GM18868 (cell line): ENCODE results near the gene NOS1.
"Not testable (repeated sequence)": the region's sequence is repeated elsewhere in the genome, so short reads cannot be mapped to it uniquely, and the experiment has no call there.

Source experiments
- ATAC-seq: cut with Tn5 transposase; IDR thresholded peaks from one replicate; pipeline ENCODE4 v1.9.1; 2021; ENCODE audit warnings: mild to moderate bottlenecking, moderate library complexity; ENCODE audit not compliant: unreplicated experiment

Gene NOS1

DNA sequence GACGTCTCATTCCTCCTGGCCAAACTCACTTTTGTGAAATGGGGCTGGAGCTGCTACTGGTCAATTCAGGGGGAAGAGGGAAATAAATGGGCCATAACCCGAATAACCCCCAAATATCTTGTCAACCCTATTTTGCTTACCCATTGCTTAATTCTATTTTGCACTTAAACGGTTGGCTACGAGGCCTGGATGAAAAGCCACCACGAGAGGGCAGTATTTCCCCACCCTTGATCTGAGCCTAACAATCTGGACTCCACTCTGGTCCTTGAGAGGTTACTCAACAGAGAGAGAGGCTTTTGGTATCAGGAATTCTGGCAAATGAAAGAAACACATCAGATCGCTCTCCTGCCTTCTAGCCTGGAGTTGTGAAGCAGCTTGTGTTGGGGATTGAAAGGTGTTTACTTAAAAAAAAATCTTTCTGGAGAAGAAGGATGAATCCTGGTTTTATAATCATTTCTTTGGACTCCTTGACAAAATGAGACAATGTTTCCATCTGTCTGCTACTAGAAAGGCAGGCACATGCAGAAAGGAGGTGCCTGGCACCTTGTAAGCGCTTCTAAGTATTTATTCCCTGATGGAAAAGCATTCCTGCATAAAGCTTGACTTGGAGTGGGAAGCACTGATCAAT, 148.7 kb downstream of the NOS1 start:
- ATAC-seq = peak; percentile 59

DNA sequence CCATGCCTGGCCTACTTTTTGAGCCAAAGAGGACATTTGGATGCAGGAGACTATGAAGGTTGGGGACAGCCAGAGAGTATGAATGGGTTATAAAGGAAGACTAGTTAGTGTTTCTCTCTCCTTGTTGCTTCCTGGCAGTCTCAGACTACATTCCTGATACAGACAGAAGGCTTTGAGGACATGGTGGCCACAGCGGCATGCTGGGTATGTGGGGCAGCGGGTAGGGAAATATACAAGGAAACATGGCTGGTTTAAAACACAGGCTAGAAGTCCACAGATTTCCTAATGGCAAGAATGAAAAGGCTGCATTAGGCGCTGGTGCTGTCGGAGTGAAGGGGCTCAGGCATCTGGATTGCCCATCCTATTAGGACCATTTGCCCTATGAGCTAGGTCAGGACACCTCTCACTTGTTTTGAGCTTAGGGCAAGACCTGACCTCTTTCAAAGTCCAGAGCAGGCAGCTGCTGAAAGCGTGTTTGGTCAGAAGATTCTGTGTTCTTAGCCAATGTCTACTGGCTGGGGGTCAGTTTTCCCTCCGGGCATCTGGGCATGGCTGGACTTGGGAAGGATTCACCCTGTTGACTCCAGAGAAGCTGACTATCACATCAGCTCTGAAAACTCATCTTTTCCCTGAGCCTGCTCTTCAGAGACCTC, 151.0 kb downstream of the NOS1 start:
- no peak for ATAC-seq

DNA sequence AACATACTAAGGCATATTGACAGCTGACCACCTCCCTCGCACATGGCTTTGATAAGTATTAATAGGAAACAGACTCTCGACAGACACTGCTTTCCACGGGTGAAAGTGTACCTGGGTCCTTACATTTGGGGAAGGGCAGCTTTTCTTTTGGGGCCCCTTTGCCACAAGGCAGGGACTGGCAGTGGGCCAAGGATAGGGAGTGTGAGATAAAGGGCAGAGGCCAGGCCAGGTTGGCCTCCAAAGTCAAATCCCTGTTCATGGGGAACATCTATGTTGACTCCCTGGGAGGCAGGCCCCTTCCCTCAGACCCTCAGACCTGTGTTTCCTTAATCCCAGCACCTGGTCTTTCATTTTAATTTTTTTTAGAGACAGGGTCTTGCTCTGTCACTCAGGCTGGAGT, 151.8 kb downstream of the NOS1 start:
- ATAC-seq = no peak

DNA sequence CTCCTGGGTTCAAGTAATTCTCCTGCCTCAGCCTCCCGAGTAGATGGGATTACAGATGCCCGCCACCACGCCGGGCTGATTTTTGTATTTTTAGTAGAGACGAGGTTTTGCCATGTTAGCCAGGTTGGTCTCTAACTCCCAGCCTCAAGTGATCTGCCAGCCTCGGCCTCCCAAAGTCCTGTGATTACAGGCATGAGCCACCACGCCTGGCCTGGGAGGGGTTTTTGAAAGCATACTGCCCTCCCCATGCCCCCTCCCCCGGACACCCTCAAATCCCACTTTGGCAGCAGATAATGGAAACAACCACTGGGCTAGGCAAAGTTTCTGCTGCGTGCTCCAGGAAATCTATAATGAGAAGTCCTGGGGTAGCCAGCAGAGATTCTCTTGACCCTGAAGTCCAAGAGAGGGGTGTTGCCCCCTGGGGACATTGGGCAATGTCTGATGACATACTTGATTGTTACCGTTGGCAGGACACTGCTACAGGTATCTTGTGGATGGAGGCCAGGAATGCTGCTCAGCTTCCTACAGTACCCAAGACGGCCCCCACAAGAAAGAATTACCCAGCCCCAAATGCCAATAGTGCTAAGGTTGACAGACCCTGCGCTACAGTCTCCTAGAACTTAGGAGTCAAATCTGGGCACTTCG, 152.5 kb downstream of the NOS1 start:
- ATAC-seq = no peak

DNA sequence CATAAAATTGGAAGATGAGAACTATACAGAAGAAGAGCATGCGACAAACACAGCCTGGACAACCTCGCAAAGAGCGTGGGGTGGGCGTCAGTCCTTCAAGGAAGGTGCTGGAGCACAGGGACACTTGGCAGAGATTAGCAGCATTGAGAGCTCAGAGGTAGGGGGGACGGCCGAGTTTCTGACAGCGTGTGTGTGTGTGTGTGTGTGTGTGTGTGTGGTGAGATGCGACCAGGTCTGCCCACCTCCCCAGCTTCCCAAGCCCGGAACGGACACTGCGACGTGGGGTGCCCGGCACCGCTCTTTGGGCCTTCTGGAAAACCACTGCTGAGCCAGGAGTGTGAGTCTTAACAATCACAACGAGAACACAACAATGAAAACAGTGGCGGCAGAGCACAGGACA, 153.2 kb downstream of the NOS1 start:
- no peak for ATAC-seq

DNA sequence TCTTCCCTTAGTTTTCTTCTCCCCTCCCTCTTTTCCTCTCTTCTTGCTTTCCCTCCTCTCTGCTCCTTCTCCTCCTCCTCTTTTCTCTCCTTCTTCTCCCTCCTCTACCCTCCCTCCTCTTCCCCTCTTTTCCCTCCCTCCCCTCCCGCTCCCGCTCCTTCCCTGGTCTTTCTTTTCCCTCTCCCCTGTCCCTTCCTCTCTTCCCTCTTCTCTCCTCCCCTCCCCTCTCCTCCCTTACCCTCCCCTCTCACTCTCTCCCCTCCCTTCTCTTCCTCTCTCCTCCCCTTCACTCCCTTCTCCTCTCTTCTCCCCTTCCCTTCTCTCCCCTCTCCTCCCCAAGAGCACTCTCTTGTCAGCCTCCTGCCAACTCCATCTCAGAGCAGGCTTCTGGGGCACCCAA, 153.8 kb downstream of the NOS1 start:
- no peak for ATAC-seq

DNA sequence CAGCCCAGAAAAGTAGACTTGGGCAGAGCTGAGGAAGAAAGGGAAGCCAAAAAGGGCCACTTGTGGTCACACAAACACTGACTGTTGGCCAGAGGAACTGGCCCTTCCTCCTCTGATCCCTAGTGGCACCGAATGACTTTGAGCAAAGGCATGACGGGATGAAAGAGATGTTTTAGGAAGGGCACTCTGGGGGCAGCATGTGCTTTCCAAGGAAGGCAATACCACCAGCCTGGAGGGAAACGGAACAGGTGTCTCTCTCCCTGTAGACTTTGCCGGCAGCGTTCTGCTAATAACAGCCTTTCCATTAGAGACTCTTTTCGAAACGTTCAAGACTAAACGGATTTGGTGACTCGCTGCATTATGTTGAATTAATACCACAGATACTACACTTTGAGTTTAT, 158.9 kb downstream of the NOS1 start:
- ATAC-seq = no peak

DNA sequence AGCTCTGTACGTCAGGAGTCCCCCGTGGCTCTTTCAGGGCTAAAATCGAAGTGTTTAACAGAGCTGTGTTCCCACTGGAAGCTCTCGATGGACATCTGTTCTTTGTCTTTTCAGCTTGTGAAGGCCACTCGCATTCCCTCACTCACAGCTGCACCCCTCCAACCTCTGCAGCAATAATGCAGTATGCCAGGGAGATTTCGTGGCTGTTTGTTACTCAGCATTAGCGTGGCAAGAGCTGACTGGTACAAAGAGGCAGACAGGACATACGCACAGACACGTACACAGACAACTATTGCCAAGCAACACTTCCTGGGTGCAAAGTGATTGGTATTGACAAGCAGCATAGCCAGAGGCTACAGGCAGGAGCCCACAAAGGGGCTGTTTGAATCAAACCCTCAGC, 159.4 kb downstream of the NOS1 start:
- ATAC-seq = no peak

DNA sequence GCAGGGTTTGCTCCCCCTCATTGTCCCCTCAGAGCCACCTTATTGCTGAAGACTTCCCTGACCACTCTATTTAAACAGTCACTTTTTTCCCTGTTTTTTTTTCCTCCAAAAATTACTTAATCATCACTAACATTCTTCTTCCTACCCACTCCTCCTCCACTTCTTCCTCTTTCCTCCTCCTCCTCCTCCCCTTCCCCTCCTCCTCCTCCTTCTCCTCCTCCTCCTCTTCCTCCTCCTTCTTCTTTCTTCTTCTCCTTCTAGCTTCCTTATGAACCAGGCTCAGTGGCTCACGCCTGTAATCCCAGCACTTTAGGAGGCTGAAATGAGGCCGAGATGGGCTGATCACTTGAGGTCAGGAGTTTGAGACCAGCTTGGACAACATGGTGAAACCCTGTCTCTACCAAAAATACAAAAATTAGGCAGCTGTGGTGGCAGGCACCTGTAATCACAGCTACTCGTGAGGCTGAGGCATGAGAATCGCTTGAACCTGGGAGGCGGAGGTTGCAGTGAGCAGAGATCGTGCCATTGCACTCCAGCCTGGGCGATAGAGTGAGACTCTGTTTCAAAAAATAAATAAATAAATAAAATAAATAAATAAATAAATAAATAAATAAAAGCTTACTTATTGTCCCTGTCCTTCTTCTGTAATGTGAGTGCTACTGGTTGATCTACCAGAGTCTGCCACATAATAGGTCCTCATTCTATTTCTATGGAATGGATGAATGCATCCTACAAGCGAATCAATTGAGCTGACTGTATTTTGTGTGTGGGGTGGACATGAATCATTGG, 161.3 kb downstream of the NOS1 start:
- ATAC-seq = not testable (repeated sequence)

DNA sequence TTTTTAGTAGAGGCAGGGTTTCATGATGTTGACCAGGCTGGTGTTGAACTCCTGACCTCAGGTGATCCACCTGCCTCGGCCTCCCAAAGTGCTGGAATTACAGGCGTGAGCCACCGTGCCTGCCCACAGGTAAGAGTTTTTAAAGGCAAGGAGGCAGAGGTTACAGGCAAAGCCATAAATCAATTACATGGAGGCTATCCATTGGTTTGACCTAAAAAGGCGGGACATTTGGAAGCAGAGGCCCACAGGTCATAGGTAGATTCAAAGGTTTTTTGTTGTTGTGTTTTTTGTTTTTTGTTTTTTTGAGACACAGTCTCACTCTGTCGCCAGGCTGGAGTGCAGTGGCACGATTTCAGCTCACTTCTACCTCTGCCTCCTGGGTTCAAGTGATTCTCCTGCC, 165.1 kb downstream of the NOS1 start:
- not testable (repeated sequence) for ATAC-seq

DNA sequence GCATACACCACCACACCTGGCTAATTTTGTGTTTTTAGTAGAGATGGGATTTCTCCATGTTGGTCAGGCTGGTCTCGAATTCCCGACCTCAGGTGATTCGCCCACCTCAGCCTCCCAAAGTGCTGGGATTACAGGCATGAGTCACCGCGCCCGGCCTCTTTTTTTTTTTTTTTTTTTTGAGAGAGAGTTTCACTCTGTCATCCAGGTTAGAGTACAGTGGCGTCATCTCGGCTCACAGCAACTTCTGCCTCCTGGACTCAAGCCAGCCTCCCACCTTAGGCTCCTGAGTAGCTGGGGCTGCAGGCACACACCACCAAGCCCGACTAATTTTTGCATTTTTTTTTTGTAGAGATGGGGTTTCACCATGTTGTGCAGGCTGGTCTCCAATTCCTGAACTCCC, 166.4 kb downstream of the NOS1 start:
- ATAC-seq = not testable (repeated sequence)

DNA sequence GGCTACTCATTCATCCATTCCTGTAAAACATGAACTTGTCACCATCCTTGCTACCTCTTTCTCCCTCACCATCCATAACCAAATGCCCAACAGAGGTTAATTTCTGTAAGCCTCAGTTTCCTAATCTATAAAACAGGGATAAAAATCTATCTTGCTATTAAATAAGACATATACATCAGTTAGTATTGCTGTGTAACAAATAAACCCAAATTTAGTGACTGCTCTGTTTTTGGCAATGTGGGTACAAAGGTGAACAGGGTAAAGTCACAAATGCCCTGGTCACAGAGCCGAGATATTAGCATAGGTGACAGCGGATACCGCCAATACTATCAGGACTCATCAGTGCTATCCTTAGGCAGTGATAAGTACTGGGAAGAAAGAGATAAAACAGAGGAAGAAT, 167.5 kb downstream of the NOS1 start:
- ATAC-seq = no peak

DNA sequence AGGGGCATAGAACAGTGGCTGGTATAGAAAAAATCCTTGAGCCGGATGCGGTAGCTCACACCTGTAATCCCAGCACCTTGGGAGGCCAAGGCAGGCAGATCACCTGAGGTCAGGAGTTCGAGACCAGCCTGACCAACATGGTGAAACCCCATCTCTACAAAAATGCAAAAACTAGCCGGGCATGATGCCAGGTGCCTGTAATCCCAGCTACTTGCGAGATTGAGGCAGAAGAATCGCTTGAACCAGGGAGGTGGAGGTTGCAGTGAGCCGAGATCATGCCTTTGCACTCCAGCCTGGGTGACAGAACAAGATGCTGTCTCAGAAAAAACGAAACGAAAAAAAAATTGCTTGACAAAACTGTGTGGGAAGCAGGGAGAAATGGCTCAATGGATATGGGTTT, 168.8 kb downstream of the NOS1 start:
- not testable (repeated sequence) for ATAC-seq

DNA sequence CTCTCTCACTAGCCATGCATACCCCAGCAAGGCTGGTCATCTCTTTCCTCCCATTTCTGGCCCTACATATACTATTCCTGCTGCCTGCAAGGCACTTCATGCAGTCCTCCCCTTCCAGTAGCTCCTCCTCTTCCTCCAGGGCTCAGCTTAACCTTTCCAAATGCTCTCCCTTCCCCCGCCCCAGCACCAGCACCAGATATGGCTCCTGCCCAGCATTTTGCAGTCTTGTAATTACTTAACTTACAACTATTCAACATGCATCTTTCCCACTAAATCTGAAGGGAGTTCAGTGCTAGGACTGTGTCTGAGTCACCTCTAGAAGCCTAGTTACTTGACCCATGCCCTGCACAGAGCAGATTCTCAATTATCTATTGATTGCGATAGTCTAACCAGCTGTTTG, 169.4 kb downstream of the NOS1 start:
- no peak for ATAC-seq

DNA sequence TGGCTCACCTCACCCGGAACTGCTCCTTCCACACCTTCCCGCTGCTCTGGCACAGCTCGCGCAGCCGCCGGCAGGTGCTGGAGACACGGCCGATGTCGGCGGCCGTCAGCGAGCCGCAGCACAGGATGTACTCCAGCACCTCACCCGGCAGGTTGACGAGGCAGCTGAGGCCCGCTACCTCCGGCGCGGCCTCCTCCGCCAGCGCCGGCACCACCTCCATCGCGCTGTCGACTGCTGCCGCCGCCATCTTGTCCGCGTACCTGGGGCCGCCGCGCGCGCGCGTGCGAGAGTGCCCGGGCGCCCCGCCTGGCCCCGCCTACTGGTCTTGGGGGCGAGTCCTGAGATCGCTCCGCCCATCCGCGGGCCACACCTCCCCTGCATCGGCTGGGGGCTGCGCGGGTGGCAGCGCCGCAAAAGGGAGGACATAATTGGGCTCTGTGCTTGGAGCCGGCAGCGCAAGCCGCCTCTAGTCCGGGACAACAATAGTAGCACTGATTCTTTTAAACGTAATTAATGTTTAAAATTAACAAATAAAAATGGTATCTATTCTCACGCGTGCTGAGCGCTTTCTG, 171.1 kb downstream of the NOS1 start, which contains the start of gene FBXO21:
TSS of gene FBXO21 (minus strand) at position 261 of the 572 bp plus-strand sequence. CDS start at position 247, 14 bp downstream.
- peak; percentile 89 for ATAC-seq

DNA sequence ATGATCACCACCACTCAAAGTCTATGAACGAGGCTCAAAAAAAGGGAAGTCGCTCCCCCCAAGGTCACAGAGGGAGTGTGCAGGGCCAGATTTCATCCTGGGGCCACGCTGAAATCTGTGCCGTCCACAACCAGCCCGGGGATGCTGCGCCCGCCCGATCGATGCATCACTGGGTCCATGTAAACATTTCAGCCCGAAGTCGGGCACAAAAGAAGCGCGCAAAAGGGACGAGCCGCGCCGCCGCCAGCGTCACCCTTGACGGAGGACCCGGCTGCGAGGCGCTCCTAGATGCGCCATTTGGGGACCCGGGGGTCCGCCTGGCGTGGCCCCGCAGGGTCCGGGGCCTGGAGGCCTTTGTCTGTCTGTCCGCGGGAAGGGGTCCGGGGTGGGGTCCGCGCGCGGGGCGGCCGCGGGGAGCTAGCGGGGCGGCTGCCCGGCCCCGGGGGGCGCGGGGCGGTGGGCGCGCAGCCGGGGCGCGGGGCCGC, 171.7 kb downstream of the NOS1 start:
- ATAC-seq = peak; percentile 45

DNA sequence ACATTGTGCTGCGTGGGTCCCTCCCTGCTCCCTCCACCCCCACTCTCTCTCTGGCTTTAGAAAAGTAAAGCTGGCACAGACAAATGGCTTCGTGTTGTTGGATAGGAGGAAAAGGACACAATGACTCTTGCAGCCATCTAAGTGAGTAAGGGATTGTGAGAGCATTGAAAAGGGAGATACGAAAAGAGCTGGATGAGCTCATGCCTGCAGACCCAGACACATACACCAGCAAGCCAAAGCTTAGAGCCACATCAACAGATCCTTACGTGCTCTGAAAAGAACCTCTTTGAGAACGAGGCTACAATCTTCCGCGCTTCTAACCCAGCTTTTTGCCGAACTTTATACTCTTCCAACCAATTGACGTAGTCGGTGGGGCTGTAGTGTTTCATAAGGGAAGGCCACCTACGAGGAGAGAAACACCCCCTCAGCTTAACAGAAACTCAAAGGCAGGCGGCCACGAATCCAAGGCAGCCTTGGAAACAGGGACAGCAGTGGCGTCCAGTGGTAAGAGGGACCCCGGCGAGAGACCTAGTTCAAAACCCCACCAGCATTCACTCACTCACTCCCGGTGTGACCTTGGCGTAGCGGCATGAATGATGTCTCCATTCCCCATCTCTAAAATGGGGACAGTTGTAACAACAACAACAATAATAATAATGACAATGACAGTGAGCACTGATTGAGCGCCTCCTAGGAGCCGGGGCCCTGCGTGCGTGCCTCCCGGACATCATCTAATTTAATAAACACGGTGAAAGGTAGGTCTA, 172.3 kb downstream of the NOS1 start:
- no peak for ATAC-seq

DNA sequence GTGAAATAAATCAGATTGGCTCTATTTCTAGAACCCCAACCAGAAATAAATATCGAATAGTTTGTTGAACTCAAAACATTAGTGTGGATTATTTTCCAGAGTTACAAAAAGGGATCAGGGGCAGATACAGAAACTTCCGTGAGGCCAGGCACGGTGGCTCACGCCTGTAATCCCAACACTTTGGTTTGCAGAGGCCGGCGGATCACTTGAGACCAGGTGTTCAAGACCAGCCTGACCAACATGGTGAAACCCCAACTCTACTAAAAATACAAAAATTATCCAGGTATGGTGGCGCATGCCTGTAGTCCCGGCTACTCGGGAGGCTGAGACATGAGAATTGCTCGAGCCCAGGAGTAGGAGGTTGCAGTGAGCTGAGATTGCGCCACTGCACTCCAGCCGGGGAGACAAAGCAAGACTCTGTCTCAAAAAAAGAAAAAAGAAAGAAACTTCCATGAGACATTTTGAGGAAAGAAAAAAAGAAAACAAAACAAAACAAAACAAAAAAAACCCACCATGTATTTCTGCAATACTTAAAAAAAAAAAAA, 173.2 kb downstream of the NOS1 start:
- ATAC-seq = no peak

DNA sequence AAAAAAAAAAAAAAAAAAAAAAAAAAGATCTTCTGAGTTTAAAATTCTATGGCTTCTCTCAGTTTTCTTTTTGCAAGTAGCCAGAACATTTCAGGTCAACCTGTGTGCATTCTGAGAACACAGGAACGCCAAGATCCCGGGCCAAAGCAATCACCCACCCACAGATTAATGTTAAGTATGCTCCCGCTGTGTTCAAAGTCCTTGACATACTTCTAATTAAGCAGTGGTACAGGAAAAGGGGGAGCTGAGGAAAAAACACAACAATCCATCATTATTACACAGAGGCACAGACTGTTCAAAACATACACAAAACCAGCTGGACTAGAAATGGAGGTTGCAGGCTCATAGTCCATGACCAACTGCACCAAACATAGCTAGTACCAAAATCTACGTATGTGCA, 174.0 kb downstream of the NOS1 start:
- ATAC-seq = no peak

DNA sequence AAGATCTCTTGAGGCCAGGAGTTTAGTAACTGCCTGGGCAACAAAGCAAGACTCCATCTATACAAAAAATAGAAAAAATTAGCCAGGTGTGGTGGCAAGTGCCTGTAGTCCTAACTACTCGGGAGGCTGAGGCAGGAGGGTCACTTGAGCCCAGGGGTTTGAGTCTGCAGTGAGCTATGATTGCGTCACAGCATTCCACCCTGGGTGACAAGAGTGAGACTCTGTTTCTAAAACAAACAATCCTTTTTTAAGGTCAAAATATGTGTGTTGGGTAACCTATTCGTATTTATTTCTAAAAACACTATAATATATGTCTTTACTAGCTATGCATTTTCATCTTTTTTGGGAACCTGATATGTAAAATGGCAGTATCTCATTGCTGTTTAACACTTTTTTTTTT, 178.6 kb downstream of the NOS1 start:
- no peak for ATAC-seq
